Neural progenitor cell (in vitro differentiated cells): ENCODE results near the gene PHF23. TPM values are rescaled to one million over a fixed set of nuclear protein-coding genes. Genes with fewer than 3 reads are reported as not detected.

ENCODE experiments used
- DNase-seq: peaks from one replicate; pipeline ENCODE4 v3.0.0-alpha.2; 2016; ENCODE audit warnings: low spot score
- H2AFZ ChIP-seq: fragments of 200-600 bp; sonication (generic); replicated peaks from 2 replicates; pipeline ENCODE4 v1.6.1; 2016; ENCODE audit warnings: antibody characterized with exemption
- H3F3A ChIP-seq: fragments of 200-600 bp; sonication (generic); 2 replicates; pipeline ENCODE4 v1.6.1; 2016; ENCODE audit warnings: antibody characterized with exemption, low read depth
- H3K27ac ChIP-seq: fragments of 200-600 bp; sonication (generic); 2 replicates; pipeline ENCODE4 v1.5.1; 2016; ENCODE audit warnings: mild to moderate bottlenecking
- H3K27me3 ChIP-seq: fragments of 200-600 bp; sonication (generic); 2 replicates; pipeline ENCODE4 v1.6.1; 2016; ENCODE audit warnings: mild to moderate bottlenecking, moderate library complexity
- H3K36me3 ChIP-seq: fragments of 200-600 bp; sonication (generic); 2 replicates; pipeline ENCODE4 v1.5.1; 2016
- H3K4me1 ChIP-seq: fragments of 200-600 bp; sonication (generic); 2 replicates; pipeline ENCODE4 v1.6.1; 2016; ENCODE audit warnings: mixed run types
- H3K4me2 ChIP-seq: fragments of 200-600 bp; sonication (generic); 2 replicates; pipeline ENCODE4 v1.6.1; 2016
- H3K4me3 ChIP-seq: fragments of 200-600 bp; sonication (generic); 2 replicates; pipeline ENCODE4 v1.5.1; 2016
- H3K79me2 ChIP-seq: fragments of 200-600 bp; sonication (generic); 2 replicates; pipeline ENCODE4 v1.6.1; 2016; ENCODE audit warnings: low read depth
- H3K9ac ChIP-seq: fragments of 200-600 bp; sonication (generic); 2 replicates; pipeline ENCODE4 v1.6.1; 2016
- H3K9me3 ChIP-seq: fragments of 200-600 bp; sonication (generic); 2 replicates; pipeline ENCODE4 v1.5.1; 2016; ENCODE audit warnings: low read depth
- H4K20me1 ChIP-seq: fragments of 200-600 bp; sonication (generic); 2 replicates; pipeline ENCODE4 v1.6.1; 2016; ENCODE audit warnings: low read depth
- H3K27ac Mint-ChIP-seq: 3 replicates; pipeline ENCODE4 v1.8.0; 2021; ENCODE audit warnings: mixed read lengths
- H3K27me3 Mint-ChIP-seq: 2 replicates; pipeline ENCODE4 v1.8.0; 2022; ENCODE audit warnings: low read depth, mild to moderate bottlenecking, inconsistent platforms, moderate library complexity, mixed read lengths; ENCODE audit not compliant: insufficient read depth
- H3K36me3 Mint-ChIP-seq: 3 replicates; pipeline ENCODE4 v1.8.0; 2021; ENCODE audit warnings: mixed read lengths
- H3K4me1 Mint-ChIP-seq: 3 replicates; pipeline ENCODE4 v1.8.0; 2021; ENCODE audit warnings: mixed read lengths
- H3K4me3 Mint-ChIP-seq: 3 replicates; pipeline ENCODE4 v1.8.0; 2021; ENCODE audit warnings: mild to moderate bottlenecking, moderate library complexity, mixed read lengths
- H3K9me3 Mint-ChIP-seq: 3 replicates; pipeline ENCODE4 v1.8.0; 2020; ENCODE audit warnings: mixed read lengths
- EZH2 ChIP-seq: fragments of 200-600 bp; sonication (generic); IDR thresholded peaks from 2 replicates; pipeline ENCODE4 v1.6.1; 2017; ENCODE audit warnings: antibody characterized with exemption, mild to moderate bottlenecking, moderate library complexity
- EZH2phosphoT487 ChIP-seq: fragments of 200-600 bp; sonication (generic); IDR thresholded peaks from 2 replicates; pipeline ENCODE4 v1.6.1; 2017; ENCODE audit warnings: antibody characterized with exemption
- total RNA-seq: library from RNA; depleted of rRNA; stranded (reverse); fragments of >200 nt; gene quantifications from 2 replicates; pipeline ENCODE4 v1.2.3, GENCODE V29; 2015; ENCODE audit warnings: low replicate concordance
- TF ChIP-seq, protein P1 (sequence below): fragments of 200-600 bp; sonication (generic); IDR thresholded peaks from 2 replicates; pipeline ENCODE4 v1.5.1; 2017; ENCODE audit warnings: antibody characterized with exemption, mild to moderate bottlenecking

The PHF23 gene
- total RNA-seq, 1 donor from 2014 or later: 31.6 TPM

- Mint-ChIP-seq H3K27ac (peak within 1 kb of the TSS; percentile 99), H3K4me3 (peak within 1 kb of the TSS; percentile 92), H3K9me3 (no peaks in the 10 kb centered on the region), H3K36me3 (peaks cover 20% of the 10 kb centered on the region), H3K4me1 (peaks cover 56% of the 10 kb centered on the region), H3K27me3 (peaks cover 16% of the 10 kb centered on the region)
- peak; percentile 90 for DNase-seq
- peak within 1 kb of the TSS; percentile 59 for H2AFZ ChIP-seq
- no peak within 1 kb of the TSS for H3K27ac ChIP-seq
- peaks cover 22% of the 10 kb centered on the region for H3K79me2 ChIP-seq
- peaks cover 43% of the 10 kb centered on the region for H4K20me1 ChIP-seq
- H3K4me1 ChIP-seq: peaks cover 37% of the 10 kb centered on the region
- TF ChIP-seq, protein P1, sequence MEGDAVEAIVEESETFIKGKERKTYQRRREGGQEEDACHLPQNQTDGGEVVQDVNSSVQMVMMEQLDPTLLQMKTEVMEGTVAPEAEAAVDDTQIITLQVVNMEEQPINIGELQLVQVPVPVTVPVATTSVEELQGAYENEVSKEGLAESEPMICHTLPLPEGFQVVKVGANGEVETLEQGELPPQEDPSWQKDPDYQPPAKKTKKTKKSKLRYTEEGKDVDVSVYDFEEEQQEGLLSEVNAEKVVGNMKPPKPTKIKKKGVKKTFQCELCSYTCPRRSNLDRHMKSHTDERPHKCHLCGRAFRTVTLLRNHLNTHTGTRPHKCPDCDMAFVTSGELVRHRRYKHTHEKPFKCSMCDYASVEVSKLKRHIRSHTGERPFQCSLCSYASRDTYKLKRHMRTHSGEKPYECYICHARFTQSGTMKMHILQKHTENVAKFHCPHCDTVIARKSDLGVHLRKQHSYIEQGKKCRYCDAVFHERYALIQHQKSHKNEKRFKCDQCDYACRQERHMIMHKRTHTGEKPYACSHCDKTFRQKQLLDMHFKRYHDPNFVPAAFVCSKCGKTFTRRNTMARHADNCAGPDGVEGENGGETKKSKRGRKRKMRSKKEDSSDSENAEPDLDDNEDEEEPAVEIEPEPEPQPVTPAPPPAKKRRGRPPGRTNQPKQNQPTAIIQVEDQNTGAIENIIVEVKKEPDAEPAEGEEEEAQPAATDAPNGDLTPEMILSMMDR: no peak
- TF ChIP-seq EZH2phosphoT487 (no peak), EZH2 (no peak)
- peak within 1 kb of the TSS; percentile 94 for H3K4me3 ChIP-seq
- H3K36me3 ChIP-seq: no peaks in the 10 kb centered on the region
- H3K9me3 ChIP-seq: no peaks in the 10 kb centered on the region
- H3K9ac ChIP-seq: peak within 1 kb of the TSS; percentile 71
- H3K4me2 ChIP-seq: peak within 1 kb of the TSS; percentile 85
- H3K27me3 ChIP-seq: no peaks in the 10 kb centered on the region
- H3F3A ChIP-seq: peaks cover 76% of the 10 kb centered on the region
Observed at GRCh38 chr17:7219812-7220592, 19.3 kb downstream of the PHF23 start, which contains the start of the genes ACADVL and DLG4. ACADVL (plus strand) TSS chr17:7219938; CDS start chr17:7219985, 47 bp downstream. DLG4 (minus strand) TSS chr17:7219836.

DNA sequence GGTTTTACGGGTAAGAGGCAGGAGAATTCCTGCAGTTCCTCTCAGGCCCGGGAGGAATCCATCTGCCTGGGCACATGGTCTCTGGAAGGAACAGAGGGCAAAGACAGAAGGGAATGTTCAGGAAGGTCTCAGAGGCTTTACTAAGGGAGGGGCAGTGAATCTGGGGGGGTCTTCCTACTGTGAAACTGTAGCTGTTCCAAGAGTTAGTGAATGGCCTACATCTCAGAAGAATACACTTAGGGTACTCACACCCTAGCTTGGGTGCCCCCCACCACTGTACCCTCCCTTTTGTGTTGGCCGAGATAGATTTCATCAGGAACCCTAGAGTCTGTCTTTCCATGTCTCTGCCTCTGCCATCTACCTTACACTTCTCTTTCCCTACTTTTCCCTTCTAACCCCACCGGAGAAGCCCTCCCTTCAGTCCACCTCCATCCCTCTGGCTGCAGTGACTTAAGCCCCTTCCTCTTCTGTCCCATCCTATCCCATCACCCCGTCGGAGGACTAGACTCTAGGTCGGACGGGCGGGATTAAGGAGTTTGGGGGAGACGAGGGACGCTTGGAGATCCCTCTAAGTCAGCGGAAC lies 19.9 kb downstream of the PHF23 start:
- TF ChIP-seq EZH2: no peak
- TF ChIP-seq, protein P1: no peak
- TF ChIP-seq EZH2phosphoT487: no peak
- H3K9me3 ChIP-seq: no peaks in the 10 kb centered on the region
- H3F3A ChIP-seq: peaks cover 81% of the 10 kb centered on the region
- H3K27me3 Mint-ChIP-seq: peaks cover 18% of the 10 kb centered on the region
- H3K4me3 ChIP-seq: peak overlapping the region; percentile 94
- peaks cover 20% of the 10 kb centered on the region for H3K36me3 Mint-ChIP-seq
- H3K4me1 ChIP-seq: peaks cover 37% of the 10 kb centered on the region
- no peaks in the 10 kb centered on the region for H3K9me3 Mint-ChIP-seq
- H3K27me3 ChIP-seq: no peaks in the 10 kb centered on the region
- H3K4me2 ChIP-seq: peak overlapping the region; percentile 85
- no peak overlapping the region for H3K9ac ChIP-seq
- peak overlapping the region; percentile 92 for H3K4me3 Mint-ChIP-seq
- peaks cover 22% of the 10 kb centered on the region for H3K79me2 ChIP-seq
- H3K27ac ChIP-seq: no peak overlapping the region
- peaks cover 38% of the 10 kb centered on the region for H4K20me1 ChIP-seq
- no peak for DNase-seq
- peak overlapping the region; percentile 99 for H3K27ac Mint-ChIP-seq
- peaks cover 56% of the 10 kb centered on the region for H3K4me1 Mint-ChIP-seq
- H3K36me3 ChIP-seq: no peaks in the 10 kb centered on the region
- H2AFZ ChIP-seq: peak overlapping the region; percentile 59

DNA sequence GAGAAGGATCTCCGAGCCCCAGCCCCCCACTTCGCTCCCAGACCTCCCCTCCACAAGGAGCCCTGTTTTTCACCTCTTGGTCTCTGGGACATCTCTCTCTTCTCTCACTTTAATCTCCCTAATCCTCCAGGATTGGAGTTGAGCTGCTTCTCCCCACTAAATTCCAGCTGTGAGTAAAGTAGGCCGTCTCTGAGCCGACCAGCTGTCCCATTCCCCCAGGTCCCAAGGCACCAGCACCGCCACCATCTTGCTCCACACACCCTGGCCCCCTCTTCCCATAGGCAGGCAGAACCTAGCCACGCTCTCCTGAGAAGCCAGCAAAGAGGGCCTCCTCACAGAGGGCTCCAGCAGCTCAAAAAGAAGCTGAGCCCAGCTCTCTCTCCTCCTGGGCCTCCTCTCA lies 20.5 kb downstream of the PHF23 start:
- Histone ChIP-seq H3K9me3 (no peaks in the 10 kb centered on the region), H3K27ac (no peak overlapping the region), H4K20me1 (peaks cover 38% of the 10 kb centered on the region), H3K79me2 (peaks cover 22% of the 10 kb centered on the region), H3K4me1 (peaks cover 37% of the 10 kb centered on the region), H3K36me3 (no peaks in the 10 kb centered on the region), H3K4me3 (no peak overlapping the region), H3K27me3 (no peaks in the 10 kb centered on the region), H3K9ac (no peak overlapping the region), H2AFZ (peak overlapping the region; percentile 23), H3K4me2 (peak overlapping the region; percentile 85), H3F3A (peaks cover 84% of the 10 kb centered on the region)
- peak overlapping the region; percentile 92 for H3K4me3 Mint-ChIP-seq
- no peaks in the 10 kb centered on the region for H3K9me3 Mint-ChIP-seq
- H3K27ac Mint-ChIP-seq: peak overlapping the region; percentile 99
- TF ChIP-seq, protein P1: no peak
- TF ChIP-seq EZH2phosphoT487 (no peak), EZH2 (no peak)
- peaks cover 17% of the 10 kb centered on the region for H3K36me3 Mint-ChIP-seq
- DNase-seq: no peak
- peaks cover 57% of the 10 kb centered on the region for H3K4me1 Mint-ChIP-seq
- H3K27me3 Mint-ChIP-seq: peaks cover 19% of the 10 kb centered on the region
